HepG2 (cell line): Measurements from ENCODE around the gene WDR81. TPM values are rescaled to one million over a fixed set of nuclear protein-coding genes. Genes with fewer than 3 reads are reported as not detected.
A peak's percentile ranks its signal among the peaks of the same experiment; 100 is the strongest.

Experiments used
- CERS6 ChIP-seq: sonication (generic); formaldehyde crosslinking; IDR thresholded peaks from 2 replicates; pipeline ENCODE4 v1.5.0; 2020; ENCODE audit warnings: missing genetic modification reagents
- FOXP4 ChIP-seq: sonication (generic); formaldehyde crosslinking; IDR thresholded peaks from 2 replicates; pipeline ENCODE4 v1.4.0; 2020; ENCODE audit warnings: missing genetic modification reagents
- NFKB2 ChIP-seq: sonication (generic); formaldehyde crosslinking; IDR thresholded peaks from 2 replicates; pipeline ENCODE4 v1.4.0; 2020; ENCODE audit warnings: missing genetic modification reagents, borderline replicate concordance
- NR2F1 ChIP-seq, 2 experiments: fragments of 450-650 bp in 1 of 2; formaldehyde crosslinking in 1 of 2; IDR thresholded peaks; 2 replicates each; pipeline versions ENCODE4 v1.5.0 to v1.6.1; 2016 to 2020; ENCODE audit warnings: mild to moderate bottlenecking in 1 of 2, missing compliant biosample characterization in 1 of 2, missing genetic modification reagents in 1 of 2, moderate library complexity in 1 of 2
- ZBTB39 ChIP-seq: sonication (generic); formaldehyde crosslinking; IDR thresholded peaks from 2 replicates; pipeline ENCODE4 v1.5.0; 2020; ENCODE audit warnings: missing genetic modification reagents
- ZMAT3 ChIP-seq: sonication (generic); formaldehyde crosslinking; conservative IDR thresholded peaks from 2 replicates; pipeline ENCODE4 v1.7.0; 2021; ENCODE audit warnings: missing genetic modification reagents
- ZNF143 ChIP-seq: sonication (generic); formaldehyde crosslinking; IDR thresholded peaks from 2 replicates; pipeline ENCODE4 v1.4.0; 2020; ENCODE audit warnings: missing genetic modification reagents
- ZNF318 ChIP-seq: sonication (generic); formaldehyde crosslinking; IDR thresholded peaks from 2 replicates; pipeline ENCODE4 v1.4.0; 2020; ENCODE audit warnings: mild to moderate bottlenecking, missing genetic modification reagents
- ZNF550 ChIP-seq: sonication (generic); formaldehyde crosslinking; IDR thresholded peaks from 2 replicates; pipeline ENCODE4 v1.4.0; 2020; ENCODE audit warnings: mild to moderate bottlenecking, missing genetic modification reagents, borderline replicate concordance
- ZNF574 ChIP-seq: sonication (generic); formaldehyde crosslinking; IDR thresholded peaks from 2 replicates; pipeline ENCODE4 v1.4.0; 2020; ENCODE audit warnings: missing genetic modification reagents
- polyA plus RNA-seq, 8 experiments: library from polyadenylated mRNA; depleted of rRNA in 3 of 8; stranded (reverse) in 7 of 8; unstranded in 1 of 8; fragments of >200 nt; fragmentation: Illumina TruSeq in 4 of 8; extraction: Trizol in 4 of 8; gene quantifications; 2 replicates each; pipeline versions ENCODE4 v1.2.1 to v1.2.3, GENCODE V29; 2011 to 2016; ENCODE audit warnings: low read depth in 4 of 8, missing spikeins in 1 of 8, mixed read lengths in 1 of 8; ENCODE audit not compliant: insufficient read depth in 1 of 8
- total RNA-seq, 5 experiments: library from RNA; depleted of rRNA; stranded (reverse); fragments of >200 nt; fragmentation: Illumina TruSeq; extraction: Trizol; gene quantifications; 2 replicates each; pipeline ENCODE4 v1.2.3, GENCODE V29; 2016; ENCODE audit warnings: low read depth in 1 of 5

WDR81 gene
- total and polyA plus RNA-seq, 2 of the 13 experiments (the other 11 are each of a cell fraction or from before 2014, with no cell fraction given): 9.1 to 16.7 TPM

GRCh38 chr17:1736348-1737281, 12.1 kb downstream of the WDR81 start (continued):
- TF ChIP-seq ZNF574 (CRISPR knock-in tag) (peak; percentile 92), ZBTB39 (CRISPR knock-in tag) (0 out of 2 replicates have a peak, but pooled peaks have one; percentile 55), NFKB2 (peak; percentile 27; the same call in 1 of the 2 replicates), ZMAT3 (peak; percentile 76), ZNF318 (CRISPR knock-in tag) (0 out of 2 replicates have a peak, but pooled peaks have one; percentile 67), FOXP4 (CRISPR knock-in tag) (peak; percentile 97), ZNF550 (CRISPR knock-in tag) (peak; percentile 74; the same call in 1 of the 2 replicates), ZNF143 (CRISPR knock-in tag) (peak; percentile 63; the same call in 1 of the 2 replicates), NR2F1 (CRISPR knock-in tag; IDR thresholded peaks at IDR 0.05) (peak; percentile 99), CERS6 (no peak)
